Lower leg skin (tissue), 4 donors: ENCODE measurements around the gene CD79A. TPM values are rescaled to one million over a fixed set of nuclear protein-coding genes. Genes with fewer than 3 reads are reported as not detected.

Experiments
- DNase-seq, 2 donors: peaks; one replicate each; pipeline ENCODE4 v3.0.0-alpha.2; 2019; ENCODE audit warnings: low spot score in 2 of 2
- H3K4me3 ChIP-seq: fragments of 200-600 bp; sonication (generic); 2 replicates; pipeline ENCODE4 v1.5.1; 2017; ENCODE audit warnings: mild to moderate bottlenecking, low read depth; ENCODE audit not compliant: poor library complexity, severe bottlenecking
- CTCF ChIP-seq, 3 donors: fragments of 450-650 bp; IDR thresholded peaks; one replicate each; pipeline ENCODE4 v1.5.1; 2016; ENCODE audit warnings: antibody characterized with exemption in 3 of 3, mild to moderate bottlenecking in 3 of 3, moderate library complexity in 2 of 3
- POLR2A ChIP-seq, 2 donors: fragments of 450-650 bp; IDR thresholded peaks; one replicate each; pipeline ENCODE4 v1.6.1; 2016 to 2017; ENCODE audit warnings: antibody characterized with exemption in 2 of 2, mild to moderate bottlenecking in 1 of 2, moderate library complexity in 1 of 2
- WGBS, 2 donors: methylation state at CpG; one replicate each; pipeline ENCODE4 v1.1.5; 2018; 5-methylcytosine and 5-hydroxymethylcytosine counted together
- intact Hi-C: fragments of 100-400 bp; cut with DNase I; formaldehyde crosslinking; loops from one replicate; pipeline ENCODE4 v1.15.0; 2023; ENCODE audit warnings: low total_unique reads
- total RNA-seq, 4 donors: library from RNA; depleted of rRNA; stranded (reverse); fragments of >200 nt; gene quantifications; one replicate each; pipeline ENCODE4 v1.1.0, GENCODE V29; 2016

The CD79A gene
- total RNA-seq, 4 donors from 2014 or later, result 0.81 TPM; not detected in 3

GRCh38 chr19:41851456-41851855 lies 25.6 kb upstream of the CD79A start:
- WGBS, 2 donors, result 38 to 40% methylated on average over 4 of the region's 4 CpGs

GRCh38 chr19:41853344-41853743 lies 23.7 kb upstream of the CD79A start:
- DNase-seq, result no peak
- H3K4me3 ChIP-seq, result no peak overlapping the region
- TF ChIP-seq POLR2A (IDR thresholded peaks at IDR 0.05) (no peak), CTCF (IDR thresholded peaks at IDR 0.05) (no peak)
- intact Hi-C loops, result no loop called here
- WGBS, 2 donors, result 43 to 64% methylated on average over 2 of the region's 2 CpGs

More at GRCh38 chr19:41851456-41851855, 25.6 kb upstream of the CD79A start:
- no peak overlapping the region for H3K4me3 ChIP-seq
- DNase-seq, result no peak
- intact Hi-C loops, result no loop called here
- TF ChIP-seq POLR2A (IDR thresholded peaks at IDR 0.05), result no peak
- TF ChIP-seq CTCF (IDR thresholded peaks at IDR 0.05), result no peak

- no peak for TF ChIP-seq CTCF (IDR thresholded peaks at IDR 0.05)
- no peak for TF ChIP-seq POLR2A (IDR thresholded peaks at IDR 0.05)
- H3K4me3 ChIP-seq, result no peak overlapping the region
- intact Hi-C loops, result no loop called here
- DNase-seq, result no peak
- WGBS, 2 donors, result 55 to 58% methylated on average over 2 of the region's 2 CpGs
These were observed 23.3 kb upstream of the CD79A start for GRCh38 chr19:41853768-41854167.

GRCh38 chr19:41859213-41859617 lies 17.9 kb upstream of the CD79A start:
- intact Hi-C loops, result no loop called here
- TF ChIP-seq CTCF (IDR thresholded peaks at IDR 0.05), result no peak
- TF ChIP-seq POLR2A (IDR thresholded peaks at IDR 0.05), result no peak
- 2 to 3% methylated on average over 8 of the region's 8 CpGs for WGBS, 2 donors
- DNase-seq, result no peak
- H3K4me3 ChIP-seq, result no peak overlapping the region

- intact Hi-C loops, result no loop called here
- peak within 1 kb of the TSS; percentile 84 for H3K4me3 ChIP-seq
- TF ChIP-seq POLR2A (IDR thresholded peaks at IDR 0.05) (no peak), CTCF (IDR thresholded peaks at IDR 0.05) (peak in 1 of 3 donors; percentile 86)
- whole genome bisulfite sequencing, 2 donors, result 0% methylated on average over 51 to 63 of the region's 76 CpGs
- peak; percentile 98 to 100 for DNase-seq
These were observed 17.3 kb upstream of the CD79A start, which contains the start of gene RPS19 for GRCh38 chr19:41859618-41860418. Gene RPS19, plus strand, starts transcription at chr19:41860255. Its CDS starts 520 bp downstream, at chr19:41860775.
